Measurements from ENCODE around the gene MYO9B. TPM values are rescaled to one million over a fixed set of nuclear protein-coding genes. Genes with fewer than 3 reads are reported as not detected.

Gene MYO9B
- total RNA-seq, 1 experiment from 2014 or later, result 79.4 TPM

DNA sequence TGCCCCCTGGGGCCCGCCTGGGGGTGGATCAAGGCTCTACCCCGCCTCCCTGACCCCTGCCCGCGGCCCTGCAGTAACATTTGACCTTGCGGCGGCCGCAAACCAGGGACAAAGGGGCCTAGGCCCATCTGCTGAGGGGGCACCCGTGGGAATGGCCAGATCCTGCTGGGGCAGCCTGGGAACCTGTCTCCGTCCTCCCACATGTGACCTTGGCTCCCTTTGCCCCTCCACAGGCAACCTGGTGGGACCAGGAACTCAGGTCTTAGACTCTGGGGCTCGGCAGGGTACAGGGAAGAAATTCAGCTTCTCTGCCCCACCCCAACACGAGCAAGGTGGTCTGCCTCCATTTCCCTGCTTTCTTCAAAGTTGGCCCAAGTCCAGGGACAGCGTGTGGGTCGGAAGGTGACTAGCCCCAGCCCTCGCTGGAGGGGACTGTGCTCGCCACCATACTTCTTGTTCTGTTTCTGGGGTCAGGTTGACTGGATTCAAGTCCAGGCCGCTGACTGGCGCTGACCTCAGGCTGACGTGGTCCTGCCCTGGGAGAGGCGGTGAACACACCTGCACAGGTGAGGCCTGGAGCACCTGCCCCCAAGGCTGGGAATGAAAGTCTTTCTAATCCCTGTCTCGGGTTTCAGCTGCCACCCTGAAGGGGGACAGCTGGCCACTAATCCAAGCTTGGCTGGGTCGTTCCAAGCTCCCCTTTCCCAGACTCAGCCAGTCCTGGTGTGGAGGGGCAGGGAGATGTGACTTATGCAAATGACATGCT is 172.6 kb downstream of the MYO9B start:
- DNase-seq (ENCODE audit: low read depth, low spot score) (no peak), ATAC-seq (no peak)
- BruUV-seq (replicated peaks), result no TSS peak
- in situ Hi-C loops (cut with HindIII; ENCODE audit: low pct_unique_long_range_greater_than_20kb, low sequenced_read_pairs) (no loop called here), intact Hi-C loops (cut with micrococcal nuclease; ENCODE audit: unreplicated experiment) (no loop called here)
- TF ChIP-seq, protein P1, sequence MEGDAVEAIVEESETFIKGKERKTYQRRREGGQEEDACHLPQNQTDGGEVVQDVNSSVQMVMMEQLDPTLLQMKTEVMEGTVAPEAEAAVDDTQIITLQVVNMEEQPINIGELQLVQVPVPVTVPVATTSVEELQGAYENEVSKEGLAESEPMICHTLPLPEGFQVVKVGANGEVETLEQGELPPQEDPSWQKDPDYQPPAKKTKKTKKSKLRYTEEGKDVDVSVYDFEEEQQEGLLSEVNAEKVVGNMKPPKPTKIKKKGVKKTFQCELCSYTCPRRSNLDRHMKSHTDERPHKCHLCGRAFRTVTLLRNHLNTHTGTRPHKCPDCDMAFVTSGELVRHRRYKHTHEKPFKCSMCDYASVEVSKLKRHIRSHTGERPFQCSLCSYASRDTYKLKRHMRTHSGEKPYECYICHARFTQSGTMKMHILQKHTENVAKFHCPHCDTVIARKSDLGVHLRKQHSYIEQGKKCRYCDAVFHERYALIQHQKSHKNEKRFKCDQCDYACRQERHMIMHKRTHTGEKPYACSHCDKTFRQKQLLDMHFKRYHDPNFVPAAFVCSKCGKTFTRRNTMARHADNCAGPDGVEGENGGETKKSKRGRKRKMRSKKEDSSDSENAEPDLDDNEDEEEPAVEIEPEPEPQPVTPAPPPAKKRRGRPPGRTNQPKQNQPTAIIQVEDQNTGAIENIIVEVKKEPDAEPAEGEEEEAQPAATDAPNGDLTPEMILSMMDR (IDR thresholded peaks at IDR 0.05), result no peak
- TF ChIP-seq, protein P2, sequence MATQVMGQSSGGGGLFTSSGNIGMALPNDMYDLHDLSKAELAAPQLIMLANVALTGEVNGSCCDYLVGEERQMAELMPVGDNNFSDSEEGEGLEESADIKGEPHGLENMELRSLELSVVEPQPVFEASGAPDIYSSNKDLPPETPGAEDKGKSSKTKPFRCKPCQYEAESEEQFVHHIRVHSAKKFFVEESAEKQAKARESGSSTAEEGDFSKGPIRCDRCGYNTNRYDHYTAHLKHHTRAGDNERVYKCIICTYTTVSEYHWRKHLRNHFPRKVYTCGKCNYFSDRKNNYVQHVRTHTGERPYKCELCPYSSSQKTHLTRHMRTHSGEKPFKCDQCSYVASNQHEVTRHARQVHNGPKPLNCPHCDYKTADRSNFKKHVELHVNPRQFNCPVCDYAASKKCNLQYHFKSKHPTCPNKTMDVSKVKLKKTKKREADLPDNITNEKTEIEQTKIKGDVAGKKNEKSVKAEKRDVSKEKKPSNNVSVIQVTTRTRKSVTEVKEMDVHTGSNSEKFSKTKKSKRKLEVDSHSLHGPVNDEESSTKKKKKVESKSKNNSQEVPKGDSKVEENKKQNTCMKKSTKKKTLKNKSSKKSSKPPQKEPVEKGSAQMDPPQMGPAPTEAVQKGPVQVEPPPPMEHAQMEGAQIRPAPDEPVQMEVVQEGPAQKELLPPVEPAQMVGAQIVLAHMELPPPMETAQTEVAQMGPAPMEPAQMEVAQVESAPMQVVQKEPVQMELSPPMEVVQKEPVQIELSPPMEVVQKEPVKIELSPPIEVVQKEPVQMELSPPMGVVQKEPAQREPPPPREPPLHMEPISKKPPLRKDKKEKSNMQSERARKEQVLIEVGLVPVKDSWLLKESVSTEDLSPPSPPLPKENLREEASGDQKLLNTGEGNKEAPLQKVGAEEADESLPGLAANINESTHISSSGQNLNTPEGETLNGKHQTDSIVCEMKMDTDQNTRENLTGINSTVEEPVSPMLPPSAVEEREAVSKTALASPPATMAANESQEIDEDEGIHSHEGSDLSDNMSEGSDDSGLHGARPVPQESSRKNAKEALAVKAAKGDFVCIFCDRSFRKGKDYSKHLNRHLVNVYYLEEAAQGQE (IDR thresholded peaks at IDR 0.05; ENCODE audit: insufficient read depth in 1 of 2, low read depth in 2 of 2, low read length in 1 of 2), result no peak
- TF ChIP-seq SIN3A (IDR thresholded peaks at IDR 0.05; ENCODE audit: borderline replicate concordance, insufficient read depth, low read depth, low read length) (no peak), TCF7L2 (IDR thresholded peaks at IDR 0.05; ENCODE audit: low read depth, low read length) (no peak), POLR2AphosphoS5 (IDR thresholded peaks at IDR 0.05; ENCODE audit: low read depth, low read length) (no peak)
- H3K4me3 ChIP-seq (ENCODE audit: low read depth in 2 of 2, low read length in 2 of 2), result no peak overlapping the region
- no peaks in the 10 kb centered on the region for H3K27me3 ChIP-seq (ENCODE audit: control insufficient read depth, insufficient read depth, low read length)
- ChIA-PET POLR2A (no interaction called here), CTCF (interaction anchor here (0.6 kb wide), 2 partner anchors 13 to 127 kb away, joined by 4 to 10 read pairs; no protein-coding TSS in a partner anchor)
- peaks cover 2% of the 10 kb centered on the region; the same call in 1 of the 2 replicates for H3K36me3 ChIP-seq (ENCODE audit: control insufficient read depth, insufficient read depth, low read length)
- no peaks in the 10 kb centered on the region for H3K9me3 ChIP-seq (ENCODE audit: control insufficient read depth, insufficient read depth, low read depth, low read length)
- H3K27ac ChIP-seq (ENCODE audit: low read length), result peak overlapping the region; percentile 85
- peaks cover 32% of the 10 kb centered on the region for H3K4me1 ChIP-seq (ENCODE audit: control insufficient read depth, insufficient read depth, low read length)

DNA sequence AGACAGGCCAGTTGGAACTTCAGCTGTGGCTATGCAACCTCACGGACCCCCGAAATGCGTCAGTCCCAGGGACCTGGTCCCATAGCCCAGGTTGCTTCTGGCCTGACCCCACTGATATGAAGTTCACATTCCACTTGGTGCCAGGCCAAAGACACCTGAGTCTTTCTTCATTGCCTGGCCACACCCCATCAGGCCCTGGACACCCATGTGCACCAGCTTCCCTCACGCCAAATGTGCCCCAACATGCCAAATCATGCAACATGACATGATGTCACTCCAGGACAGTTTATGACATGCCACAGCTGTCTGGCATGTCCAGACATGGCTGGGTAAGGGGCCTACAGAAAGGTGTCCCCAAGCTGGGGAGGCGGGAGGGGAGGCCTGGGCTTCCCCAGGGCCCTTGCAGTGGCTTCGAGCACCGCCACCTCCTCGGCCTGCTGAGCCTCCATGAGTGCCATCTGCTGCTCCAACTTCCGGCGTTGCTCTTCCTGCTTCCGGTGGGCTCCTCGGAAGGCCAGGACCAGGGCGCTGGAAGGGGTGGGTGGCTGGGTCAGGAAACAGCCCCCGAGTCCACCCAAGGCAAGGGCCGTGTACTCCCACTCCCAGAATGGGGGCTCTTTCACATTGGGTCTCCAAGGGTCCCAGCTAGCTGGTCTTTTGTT is 174.4 kb downstream of the MYO9B start:
- BruUV-seq (replicated peaks), result no TSS peak
- intact Hi-C loops (cut with micrococcal nuclease; ENCODE audit: unreplicated experiment) (no loop called here), in situ Hi-C loops (cut with HindIII; ENCODE audit: low pct_unique_long_range_greater_than_20kb, low sequenced_read_pairs) (no loop called here)
- Histone ChIP-seq H3K9me3 (ENCODE audit: control insufficient read depth, insufficient read depth, low read depth, low read length) (no peaks in the 10 kb centered on the region), H3K27me3 (ENCODE audit: control insufficient read depth, insufficient read depth, low read length) (no peaks in the 10 kb centered on the region), H3K27ac (ENCODE audit: low read length) (peak overlapping the region; percentile 34; the same call in 1 of the 2 replicates), H3K4me3 (ENCODE audit: low read depth in 2 of 2, low read length in 2 of 2) (no peak overlapping the region), H3K4me1 (ENCODE audit: control insufficient read depth, insufficient read depth, low read length) (peaks cover 32% of the 10 kb centered on the region), H3K36me3 (ENCODE audit: control insufficient read depth, insufficient read depth, low read length) (no peaks in the 10 kb centered on the region)
- DNase-seq (ENCODE audit: low read depth, low spot score) (no peak), ATAC-seq (no peak)
- POLR2A ChIA-PET, result interaction anchor here (0.6 kb wide), 2 partner anchors 27 to 178 kb away, joined by 4 read pairs; no protein-coding TSS in a partner anchor
- CTCF ChIA-PET, result no interaction called here
- no peak for TF ChIP-seq POLR2AphosphoS5 (IDR thresholded peaks at IDR 0.05; ENCODE audit: low read depth, low read length)
- TF ChIP-seq, protein P2 (IDR thresholded peaks at IDR 0.05; ENCODE audit: insufficient read depth in 1 of 2, low read depth in 2 of 2, low read length in 1 of 2), result no peak
- TF ChIP-seq SIN3A (IDR thresholded peaks at IDR 0.05; ENCODE audit: borderline replicate concordance, insufficient read depth, low read depth, low read length), result no peak
- no peak for TF ChIP-seq TCF7L2 (IDR thresholded peaks at IDR 0.05; ENCODE audit: low read depth, low read length)
- TF ChIP-seq, protein P1 (IDR thresholded peaks at IDR 0.05), result no peak

All from Panc1 (cell line).